Spinal cord (tissue), 10 donors: ENCODE measurements around the gene NEUROD4. TPM values are rescaled to one million over a fixed set of nuclear protein-coding genes. Genes with fewer than 3 reads are reported as not detected.

ENCODE experiments used
- DNase-seq, 6 donors: peaks; one replicate each; pipeline versions ENCODE4 v3.0.0 to v3.0.0-alpha.2; 2013 to 2015; ENCODE audit warnings: low spot score in 6 of 6, low read depth in 4 of 6
- H3K27ac ChIP-seq: one replicate; pipeline ENCODE4 v1.5.1; 2013; ENCODE audit warnings: low read depth, low read length, control low read depth
- H3K27me3 ChIP-seq: one replicate; pipeline ENCODE4 v1.6.1; 2013; ENCODE audit warnings: low read length; ENCODE audit not compliant: control insufficient read depth, insufficient read depth
- H3K36me3 ChIP-seq: one replicate; pipeline ENCODE4 v1.6.1; 2013; ENCODE audit warnings: low read length; ENCODE audit not compliant: control insufficient read depth, insufficient read depth
- H3K4me1 ChIP-seq: one replicate; pipeline ENCODE4 v1.6.1; 2013; ENCODE audit warnings: low read length; ENCODE audit not compliant: control insufficient read depth, insufficient read depth
- H3K4me3 ChIP-seq: one replicate; pipeline ENCODE4 v1.5.1; 2013; ENCODE audit warnings: low read depth, low read length, control low read depth
- H3K9me3 ChIP-seq: one replicate; pipeline ENCODE4 v1.6.1; 2013; ENCODE audit warnings: low read length; ENCODE audit not compliant: control insufficient read depth, insufficient read depth
- WGBS: methylation state at CpG from one replicate; pipeline ENCODE4 v1.1.5; 2013; ENCODE audit warnings: missing lambda C conversion rate; ENCODE audit not compliant: insufficient coverage; 5-methylcytosine and 5-hydroxymethylcytosine counted together
- polyA plus RNA-seq, 2 donors: library from polyadenylated mRNA; unstranded; fragments of 120-200 nt; gene quantifications; one replicate each; pipeline ENCODE4 v1.2.1, GENCODE V29; 2013; ENCODE audit not compliant: insufficient read length in 2 of 2
- total RNA-seq, 2 donors: library from RNA; depleted of rRNA in 1 of 2; stranded (reverse); fragments of 120-200 nt in 1 of 2; fragments of >200 nt in 1 of 2; gene quantifications; one replicate each; pipeline versions ENCODE4 v1.2.3 to v1.2.4, GENCODE V29; 2013 to 2014
- donor health status: healthy.

The NEUROD4 gene
- total and polyA plus RNA-seq, 4 donors = 0.50 to 1.3 (median 1.1) TPM

DNA sequence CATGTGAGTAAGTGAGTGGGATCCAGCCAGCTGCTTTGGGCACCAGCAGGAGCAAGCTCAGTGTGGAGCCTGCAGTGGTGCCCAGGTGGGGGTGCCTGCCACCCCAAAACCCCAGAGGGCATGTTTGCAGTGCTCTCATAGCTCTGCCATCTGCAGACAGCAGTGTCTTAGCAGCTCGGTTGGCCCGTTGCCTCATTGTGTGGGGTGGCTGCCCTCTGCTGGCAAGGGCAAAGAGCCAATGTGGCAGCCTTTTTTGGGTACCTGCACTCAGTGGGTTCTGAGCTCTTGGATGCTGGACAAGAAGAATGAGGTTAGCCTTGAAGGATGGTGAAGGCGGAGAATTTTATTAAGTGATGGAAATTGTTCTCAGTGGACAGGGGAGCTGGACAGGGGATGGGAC, 52.3 kb downstream of the NEUROD4 start:
- Histone ChIP-seq H3K4me3 (no peak overlapping the region), H3K36me3 (no peaks in the 10 kb centered on the region), H3K9me3 (no peaks in the 10 kb centered on the region), H3K27ac (no peak overlapping the region), H3K4me1 (no peaks in the 10 kb centered on the region), H3K27me3 (no peaks in the 10 kb centered on the region)
- WGBS = 61% methylated on average over 3 of the region's 3 CpGs
- peak in 2 of 6 donors; percentile 35 to 44 for DNase-seq

DNA sequence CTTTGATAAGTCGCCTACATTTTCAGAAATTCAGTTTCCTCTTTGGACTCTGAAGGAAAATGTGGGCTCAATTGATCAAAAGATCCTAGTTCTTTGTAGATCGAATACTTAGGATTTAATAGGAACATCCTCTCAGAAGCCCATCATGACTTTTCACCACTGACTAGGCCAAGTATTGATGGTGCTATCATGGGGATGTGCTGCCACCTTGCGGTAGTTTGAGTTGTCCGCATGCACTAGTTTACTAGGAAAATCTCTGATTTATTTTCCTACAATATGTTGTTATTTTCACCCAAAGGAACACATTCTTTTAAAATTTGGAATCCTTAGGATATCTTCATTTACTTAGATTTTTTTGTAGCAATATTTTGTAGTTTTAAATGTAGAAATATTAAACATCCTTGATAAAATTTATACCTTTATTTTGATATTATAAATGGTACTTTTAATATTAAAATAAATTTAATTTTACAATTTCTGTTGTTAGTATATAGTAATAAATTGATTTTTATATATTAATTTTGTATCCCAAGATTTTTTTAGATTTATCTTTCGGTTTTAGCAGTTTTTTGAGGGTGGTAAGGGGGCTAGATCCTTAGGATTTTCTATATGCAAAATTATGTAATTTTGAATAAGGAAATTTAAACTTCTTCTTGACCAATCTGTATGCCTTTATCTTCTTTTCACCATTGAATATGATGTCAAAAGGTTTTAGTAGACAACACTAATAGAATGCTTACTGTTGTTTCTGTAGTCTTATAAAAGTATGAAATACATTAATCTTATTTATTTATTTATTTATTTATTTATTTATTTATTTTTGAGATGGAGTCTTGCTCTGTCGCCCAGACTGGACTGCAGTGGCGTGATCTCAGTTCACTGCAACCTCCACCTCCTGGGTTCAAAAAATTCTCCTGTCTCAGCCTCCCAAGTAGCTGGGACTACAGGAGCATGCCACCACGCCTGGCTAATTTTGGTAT, 53.6 kb downstream of the NEUROD4 start:
- Histone ChIP-seq H3K9me3 (no peaks in the 10 kb centered on the region), H3K4me3 (no peak overlapping the region), H3K36me3 (no peaks in the 10 kb centered on the region), H3K27me3 (no peaks in the 10 kb centered on the region), H3K27ac (no peak overlapping the region), H3K4me1 (no peaks in the 10 kb centered on the region)
- DNase-seq = peak; percentile 47 to 95 (median 72)
- WGBS = 40% methylated on average over 1 of the region's 8 CpGs

DNA sequence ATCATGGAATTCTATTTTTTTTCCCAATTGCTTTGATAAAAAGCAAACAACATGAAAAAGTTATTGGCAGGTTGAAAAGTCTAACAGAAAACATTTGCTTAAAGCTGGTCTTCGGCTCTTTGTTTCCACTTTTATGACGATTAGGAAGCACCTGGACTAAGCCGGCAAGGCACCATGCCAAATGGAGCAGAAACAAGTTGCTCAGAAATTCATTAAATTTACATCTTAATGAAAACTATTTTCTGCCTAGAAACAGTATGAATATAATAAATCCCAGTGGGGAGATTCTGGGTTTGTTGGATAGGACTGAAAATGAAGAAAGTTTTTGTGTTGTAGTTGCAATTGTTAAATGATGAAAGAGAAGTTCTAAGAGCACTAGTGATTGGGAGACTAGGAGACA, 55.0 kb downstream of the NEUROD4 start:
- Histone ChIP-seq H3K9me3 (no peaks in the 10 kb centered on the region), H3K27me3 (no peaks in the 10 kb centered on the region), H3K4me1 (no peaks in the 10 kb centered on the region), H3K4me3 (no peak overlapping the region), H3K27ac (no peak overlapping the region), H3K36me3 (no peaks in the 10 kb centered on the region)
- DNase-seq = peak in 1 of 6 donors; percentile 50
- WGBS = 43% methylated on average over 1 of the region's 3 CpGs

Other genes starting within 250 kb of the NEUROD4 start
- gene MUCL1, start 165.5 kb upstream of the NEUROD4 start, total RNA-seq = not detected
- not detected for gene MUCL1, start 165.5 kb upstream of the NEUROD4 start, polyA plus RNA-seq
- gene TESPA1, start 35.2 kb upstream of the NEUROD4 start, total RNA-seq = under 1 TPM; 0.44 to 0.69 TPM
- gene TESPA1, start 35.2 kb upstream of the NEUROD4 start, polyA plus RNA-seq = under 1 TPM; 0.08 to 0.27 TPM
- gene OR9K2, start 106.4 kb downstream of the NEUROD4 start, total RNA-seq = not detected
- not detected for gene OR9K2, start 106.4 kb downstream of the NEUROD4 start, polyA plus RNA-seq
- not detected for gene OR10A7, start 201.1 kb downstream of the NEUROD4 start, total RNA-seq
- not detected for gene OR10A7, start 201.1 kb downstream of the NEUROD4 start, polyA plus RNA-seq
- not detected for gene OR6C74, start 224.6 kb downstream of the NEUROD4 start, total RNA-seq
- gene OR6C74, start 224.6 kb downstream of the NEUROD4 start, polyA plus RNA-seq = not detected